Measurements from ENCODE around the gene DYNC2H1. TPM values are rescaled to one million over a fixed set of nuclear protein-coding genes. Genes with fewer than 3 reads are reported as not detected.

DYNC2H1 gene
- polyA plus RNA-seq, 1 experiment = 25.3 TPM

- no peak overlapping the region for H3K4me3 ChIP-seq (ENCODE audit: low read depth, low read length)
- H3K27me3 ChIP-seq (ENCODE audit: control insufficient read depth, insufficient read depth, low read length) = no peaks in the 10 kb centered on the region
- H3K9me3 ChIP-seq (ENCODE audit: control insufficient read depth, insufficient read depth, low read length) = no peaks in the 10 kb centered on the region
- CTCF ChIA-PET = no interaction called here
- POLR2A ChIA-PET = no interaction called here
- no peak for TF ChIP-seq CTCF (IDR thresholded peaks at IDR 0.05; ENCODE audit: low read depth, low read length)
- no peak for DNase-seq (ENCODE audit: low read depth, low spot score)
- no peak overlapping the region for H3K27ac ChIP-seq (ENCODE audit: low read depth, low read length)
Observed at GRCh38 chr11:103284260-103284659, 175.0 kb downstream of the DYNC2H1 start.

- ChIA-PET CTCF (no interaction called here), POLR2A (no interaction called here)
- Histone ChIP-seq H3K9me3 (ENCODE audit: control insufficient read depth, insufficient read depth, low read length) (peaks cover 22% of the 10 kb centered on the region; the same call in 1 of the 2 replicates), H3K4me3 (ENCODE audit: low read depth, low read length) (no peak overlapping the region), H3K27ac (ENCODE audit: low read depth, low read length) (no peak overlapping the region), H3K27me3 (ENCODE audit: control insufficient read depth, insufficient read depth, low read length) (no peaks in the 10 kb centered on the region)
- DNase-seq (ENCODE audit: low read depth, low spot score) = no peak
- no peak for TF ChIP-seq CTCF (IDR thresholded peaks at IDR 0.05; ENCODE audit: low read depth, low read length)
Observed at GRCh38 chr11:103294516-103294915, 185.3 kb downstream of the DYNC2H1 start.

- no peak for TF ChIP-seq CTCF (IDR thresholded peaks at IDR 0.05; ENCODE audit: low read depth, low read length)
- DNase-seq (ENCODE audit: low read depth, low spot score) = no peak
- no peak overlapping the region for H3K4me3 ChIP-seq (ENCODE audit: low read depth, low read length)
- H3K27ac ChIP-seq (ENCODE audit: low read depth, low read length) = no peak overlapping the region
- ChIA-PET POLR2A (no interaction called here), CTCF (no interaction called here)
- peaks cover 22% of the 10 kb centered on the region; the same call in 1 of the 2 replicates for H3K9me3 ChIP-seq (ENCODE audit: control insufficient read depth, insufficient read depth, low read length)
- H3K27me3 ChIP-seq (ENCODE audit: control insufficient read depth, insufficient read depth, low read length) = no peaks in the 10 kb centered on the region
Observed at GRCh38 chr11:103295704-103296103, 186.5 kb downstream of the DYNC2H1 start.

- H3K9me3 ChIP-seq (ENCODE audit: control insufficient read depth, insufficient read depth, low read length) = peaks cover 17% of the 10 kb centered on the region; the same call in 1 of the 2 replicates
- no peak for TF ChIP-seq CTCF (IDR thresholded peaks at IDR 0.05; ENCODE audit: low read depth, low read length)
- no peak overlapping the region for H3K4me3 ChIP-seq (ENCODE audit: low read depth, low read length)
- H3K27ac ChIP-seq (ENCODE audit: low read depth, low read length) = no peak overlapping the region
- POLR2A ChIA-PET = no interaction called here
- DNase-seq (ENCODE audit: low read depth, low spot score) = no peak
- CTCF ChIA-PET = no interaction called here
- no peaks in the 10 kb centered on the region for H3K27me3 ChIP-seq (ENCODE audit: control insufficient read depth, insufficient read depth, low read length)
Observed at GRCh38 chr11:103297900-103298299, 188.7 kb downstream of the DYNC2H1 start.

- H3K9me3 ChIP-seq (ENCODE audit: control insufficient read depth, insufficient read depth, low read length) = no peaks in the 10 kb centered on the region
- no peak for DNase-seq (ENCODE audit: low read depth, low spot score)
- no peak for TF ChIP-seq CTCF (IDR thresholded peaks at IDR 0.05; ENCODE audit: low read depth, low read length)
- H3K27me3 ChIP-seq (ENCODE audit: control insufficient read depth, insufficient read depth, low read length) = no peaks in the 10 kb centered on the region
- H3K4me3 ChIP-seq (ENCODE audit: low read depth, low read length) = no peak overlapping the region
- ChIA-PET CTCF (interaction anchor here (1.3 kb wide), 1 partner anchor 285 kb away, joined by 4 read pairs; no protein-coding TSS in a partner anchor), POLR2A (no interaction called here)
- H3K27ac ChIP-seq (ENCODE audit: low read depth, low read length) = no peak overlapping the region
Observed at GRCh38 chr11:103315248-103315647, 206.0 kb downstream of the DYNC2H1 start.
